Activated CD4-positive, CD25-positive, alpha-beta regulatory T cell treated with anti-CD3 and anti-CD28 coated beads, Interleukin-2, amount 50 U/mL, for 72 hours (primary cell): ENCODE data around the gene PRPF8.
A peak's percentile ranks its signal among the peaks of the same experiment; 100 is the strongest.
"Not testable (repeated sequence)": the region's sequence is repeated elsewhere in the genome, so short reads cannot be mapped to it uniquely, and the experiment has no call there.

Experiments used
- DNase-seq: peaks from one replicate; pipeline ENCODE4 v3.0.0; 2021

Gene PRPF8

GRCh38 chr17:1716076-1716911 is 31.6 kb upstream of the PRPF8 start:
- DNase-seq: peak; percentile 100

GRCh38 chr17:1715803-1716075 is 31.1 kb upstream of the PRPF8 start:
- no peak for DNase-seq

- DNase-seq: peak; percentile 52
Measured at GRCh38 chr17:1714980-1715802, 30.5 kb upstream of the PRPF8 start.

GRCh38 chr17:1714427-1714979 is 29.8 kb upstream of the PRPF8 start:
- DNase-seq: no peak

GRCh38 chr17:1713878-1714426 is 29.3 kb upstream of the PRPF8 start:
- DNase-seq: no peak

GRCh38 chr17:1713160-1713877 is 28.7 kb upstream of the PRPF8 start:
- no peak for DNase-seq

GRCh38 chr17:1712271-1712670 is 27.6 kb upstream of the PRPF8 start:
- no peak for DNase-seq

GRCh38 chr17:1711804-1712203 is 27.1 kb upstream of the PRPF8 start:
- DNase-seq: no peak

GRCh38 chr17:1710807-1711553 is 26.3 kb upstream of the PRPF8 start:
- no peak for DNase-seq

- DNase-seq: no peak
Measured at GRCh38 chr17:1709971-1710806, 25.5 kb upstream of the PRPF8 start, which contains the start of gene TLCD2. TLCD2 (minus strand) TSS chr17:1710377; CDS start chr17:1710242, 135 bp downstream.

- DNase-seq: no peak
Measured at GRCh38 chr17:1709403-1709951, 24.8 kb upstream of the PRPF8 start.

GRCh38 chr17:1708791-1709346 is 24.2 kb upstream of the PRPF8 start:
- DNase-seq: not testable (repeated sequence)

- no peak for DNase-seq
Measured at GRCh38 chr17:1707107-1707506, 22.4 kb upstream of the PRPF8 start.

- DNase-seq: no peak
Measured at GRCh38 chr17:1705004-1705403, 20.3 kb upstream of the PRPF8 start.

- no peak for DNase-seq
Measured at GRCh38 chr17:1703063-1703462, 18.4 kb upstream of the PRPF8 start.

- DNase-seq: not testable (repeated sequence)
Measured at GRCh38 chr17:1699891-1700290, 15.2 kb upstream of the PRPF8 start.

GRCh38 chr17:1697681-1698080 is 13.0 kb upstream of the PRPF8 start:
- DNase-seq: no peak

GRCh38 chr17:1695365-1695764 is 10.7 kb upstream of the PRPF8 start:
- DNase-seq: no peak

- no peak for DNase-seq
Measured at GRCh38 chr17:1693339-1693738, 8.7 kb upstream of the PRPF8 start.

- DNase-seq: no peak
Measured at GRCh38 chr17:1690544-1691221, 6.0 kb upstream of the PRPF8 start.
